NCI-H2171 treated with DMSO at 0.1 percent for 48 hours (cell line): ENCODE data around the gene RPS6KA4.
A peak's percentile ranks its signal among the peaks of the same experiment; 100 is the strongest.

Experiments used
- DNase-seq: peaks from one replicate; lab custom pipeline; 2025; lab: John Stamatoyannopoulos, UW

The RPS6KA4 gene

GRCh38 chr11:64348383-64349024 lies 10.5 kb upstream of the RPS6KA4 start:
- no peak for DNase-seq

GRCh38 chr11:64349025-64349387 lies 10.0 kb upstream of the RPS6KA4 start:
- DNase-seq: no peak

GRCh38 chr11:64349404-64349803 lies 9.6 kb upstream of the RPS6KA4 start:
- no peak for DNase-seq

GRCh38 chr11:64351136-64351631 lies 7.8 kb upstream of the RPS6KA4 start:
- DNase-seq: no peak

- DNase-seq: no peak
Measured at GRCh38 chr11:64352099-64352994, 6.6 kb upstream of the RPS6KA4 start.

- no peak for DNase-seq
Measured at GRCh38 chr11:64352995-64353714, 5.8 kb upstream of the RPS6KA4 start.

- no peak for DNase-seq
Measured at GRCh38 chr11:64353715-64354506, 5.1 kb upstream of the RPS6KA4 start.

GRCh38 chr11:64355078-64355940 lies 3.7 kb upstream of the RPS6KA4 start:
- DNase-seq: peak; percentile 85

GRCh38 chr11:64356498-64357411 lies 2.2 kb upstream of the RPS6KA4 start:
- peak; percentile 66 for DNase-seq

- no peak for DNase-seq
Measured at GRCh38 chr11:64357446-64357845, 1.5 kb upstream of the RPS6KA4 start.

- DNase-seq: no peak
Measured at GRCh38 chr11:64357904-64358535, 942 bp upstream of the RPS6KA4 start.

- no peak for DNase-seq
Measured at GRCh38 chr11:64358536-64358906, 441 bp upstream of the RPS6KA4 start.

GRCh38 chr11:64359712-64360445 lies 917 bp downstream of the RPS6KA4 start:
- peak; percentile 44 for DNase-seq

GRCh38 chr11:64360448-64360921 lies 1.5 kb downstream of the RPS6KA4 start:
- no peak for DNase-seq

GRCh38 chr11:64361659-64362058 lies 2.7 kb downstream of the RPS6KA4 start:
- DNase-seq: no peak

GRCh38 chr11:64362339-64362738 lies 3.4 kb downstream of the RPS6KA4 start:
- DNase-seq: no peak

GRCh38 chr11:64364435-64364834 lies 5.5 kb downstream of the RPS6KA4 start:
- DNase-seq: no peak

- DNase-seq: peak; percentile 18
Measured at GRCh38 chr11:64364911-64365310, 5.9 kb downstream of the RPS6KA4 start.
